NCI-H748 (cell line): ENCODE measurements around the gene SPEN.
"Not testable (repeated sequence)": the region's sequence is repeated elsewhere in the genome, so short reads cannot be mapped to it uniquely, and the experiment has no call there.

Experiments used
- DNase-seq: peaks from one replicate; lab custom pipeline; 2025; ENCODE audit not compliant: unreplicated experiment; lab: John Stamatoyannopoulos, UW

The SPEN gene

DNA sequence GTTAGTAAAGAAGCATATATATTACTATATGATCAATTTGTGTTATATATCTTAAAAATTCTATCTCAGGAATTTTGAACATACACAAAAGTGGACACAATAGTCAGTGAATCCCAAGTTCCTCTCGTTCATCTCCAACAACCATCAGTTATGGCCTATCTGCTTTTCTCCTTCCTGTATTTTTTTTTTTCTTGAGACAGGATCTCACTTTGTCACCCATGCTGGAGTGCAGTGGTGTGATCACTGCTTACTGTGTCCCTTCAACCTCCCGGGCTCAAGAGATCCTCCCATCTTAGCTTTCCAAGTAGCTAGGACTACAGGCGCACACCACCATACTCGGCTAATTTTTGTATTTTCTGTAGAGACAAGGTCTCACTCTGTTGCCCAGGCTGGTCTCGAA lies 9.4 kb downstream of the SPEN start:
- DNase-seq: no peak

DNA sequence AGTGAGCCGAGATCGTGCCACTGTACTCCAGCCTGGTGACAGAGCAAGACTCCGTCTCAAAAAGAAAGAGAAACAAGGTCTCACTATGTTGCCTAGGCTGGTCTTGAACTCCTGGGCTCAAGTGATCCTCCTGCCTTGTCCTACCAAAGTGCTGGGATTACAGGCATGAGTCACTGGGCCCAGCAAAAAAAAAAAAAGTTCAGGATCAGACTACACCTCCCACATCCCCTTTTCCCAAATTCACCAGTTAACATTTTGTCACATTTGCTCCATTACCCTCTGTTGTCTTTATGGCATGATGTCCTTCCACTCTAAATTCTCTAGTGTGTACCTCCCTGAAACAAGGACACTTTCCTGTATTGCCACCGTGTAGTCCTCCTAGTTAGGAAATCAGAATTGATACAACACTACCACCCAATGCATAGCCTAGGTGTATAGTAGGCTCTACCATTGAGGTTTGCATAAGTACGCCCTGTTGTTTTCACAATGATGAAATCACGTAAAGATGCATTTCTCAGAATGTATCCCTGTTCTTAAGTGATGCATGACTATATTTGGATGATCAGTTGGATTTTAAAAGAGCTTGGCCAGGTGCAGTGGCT lies 10.7 kb downstream of the SPEN start:
- no peak for DNase-seq

DNA sequence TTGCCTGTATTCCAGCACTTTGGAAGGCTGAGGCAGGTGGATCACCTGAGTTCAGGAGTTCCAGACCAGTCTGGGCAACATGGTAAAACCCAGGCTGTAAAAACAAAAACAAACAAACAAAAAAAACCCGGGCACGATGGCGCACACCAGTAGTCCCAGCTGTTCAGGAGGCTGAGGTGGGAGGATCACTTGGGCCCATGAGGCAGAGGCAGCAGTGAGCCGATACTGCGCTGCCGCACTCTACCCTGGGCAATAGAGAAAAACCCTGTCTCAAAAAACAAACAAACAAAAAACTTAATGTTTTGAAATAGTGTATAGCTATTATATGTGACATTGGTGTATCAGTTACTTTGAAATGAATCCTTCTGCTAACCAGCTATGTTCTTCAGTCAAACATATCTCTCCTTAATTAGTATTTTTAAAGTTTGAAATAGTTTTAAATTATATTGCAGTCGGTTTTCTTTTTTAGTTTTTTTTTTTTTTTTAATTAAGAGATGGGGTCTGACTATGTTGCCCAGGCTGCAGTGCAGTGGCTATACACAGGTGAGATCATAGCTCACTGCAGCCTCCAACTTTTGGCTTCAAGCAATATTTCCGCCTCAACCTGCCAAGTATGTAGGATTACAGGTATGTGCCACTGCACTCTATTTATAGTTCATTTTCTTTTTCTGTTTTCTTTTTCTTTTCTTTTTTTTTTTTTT lies 11.3 kb downstream of the SPEN start:
- DNase-seq: no peak

DNA sequence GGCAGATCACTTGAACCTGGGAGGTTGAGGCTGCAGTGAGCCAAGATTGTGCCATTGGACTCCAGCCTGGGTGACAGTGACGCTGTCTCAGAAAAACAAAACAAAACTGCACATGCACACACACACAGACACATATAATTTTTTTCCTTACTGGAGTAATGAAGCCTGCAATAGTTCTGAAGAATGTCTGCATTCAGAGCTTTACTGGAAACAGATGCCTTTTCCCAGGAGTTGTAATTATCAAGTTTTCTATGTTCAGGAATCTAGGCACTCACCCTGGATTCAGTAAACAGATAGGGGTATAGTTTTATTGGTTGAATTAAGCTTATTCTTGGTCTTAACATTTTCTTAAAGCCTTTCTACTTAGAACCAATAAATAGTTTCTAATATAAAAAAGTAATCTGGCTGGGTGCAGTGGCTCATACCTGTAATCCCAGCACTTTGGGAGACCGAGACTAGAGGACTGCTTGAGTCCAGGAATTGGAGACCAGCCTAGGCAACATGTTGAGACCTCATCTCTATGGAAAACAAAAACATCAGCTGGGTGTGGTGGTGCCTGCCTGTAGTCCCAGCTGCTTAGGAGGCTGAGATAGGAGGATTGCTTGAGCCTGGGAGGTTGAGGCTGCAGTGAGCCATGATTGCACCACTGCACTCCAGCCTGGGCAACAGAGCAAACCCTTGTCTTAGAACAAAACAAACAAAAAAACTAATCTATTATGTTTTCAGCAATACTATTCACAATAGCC lies 15.8 kb downstream of the SPEN start:
- no peak for DNase-seq

DNA sequence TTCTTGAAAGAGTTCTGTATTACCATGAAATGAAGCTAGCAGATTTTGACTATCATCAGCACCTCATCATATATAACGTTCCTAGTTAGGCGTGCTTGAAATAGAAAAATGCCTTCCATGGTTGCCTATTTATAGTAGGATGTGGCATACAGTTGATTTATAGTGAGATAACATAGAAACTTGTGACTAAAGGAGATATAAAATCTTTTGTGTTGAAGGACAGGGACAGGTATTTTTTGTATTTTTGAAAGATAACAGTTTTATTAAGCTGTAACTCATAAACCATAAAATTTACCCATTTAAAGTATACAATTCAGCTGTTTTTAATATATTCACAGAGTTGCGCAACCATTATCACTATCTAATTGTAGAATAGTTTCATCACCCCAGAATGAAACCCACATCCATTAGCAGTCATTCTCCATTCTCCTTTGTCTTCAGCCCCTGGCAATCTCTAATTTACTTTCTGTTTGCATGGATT lies 19.3 kb downstream of the SPEN start:
- no peak for DNase-seq

DNA sequence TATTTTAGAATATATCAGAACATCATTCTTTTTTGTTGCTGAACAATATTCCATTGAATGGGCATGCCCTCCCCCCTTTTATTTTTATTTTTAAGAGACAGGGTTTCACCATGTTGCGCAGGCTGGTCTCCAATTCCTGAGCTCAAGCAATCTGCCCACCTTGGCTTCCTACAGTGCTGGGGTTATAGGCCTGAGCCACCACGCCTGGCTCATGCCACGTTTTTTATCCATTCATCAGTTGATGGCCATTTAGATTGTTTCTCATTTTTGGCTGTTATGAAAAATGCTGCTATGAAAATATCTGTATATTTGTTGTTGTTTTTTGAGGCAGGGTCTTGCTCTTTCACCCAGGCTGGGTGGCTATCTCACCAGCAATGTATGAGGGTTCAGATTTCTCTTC lies 19.8 kb downstream of the SPEN start:
- DNase-seq: no peak

DNA sequence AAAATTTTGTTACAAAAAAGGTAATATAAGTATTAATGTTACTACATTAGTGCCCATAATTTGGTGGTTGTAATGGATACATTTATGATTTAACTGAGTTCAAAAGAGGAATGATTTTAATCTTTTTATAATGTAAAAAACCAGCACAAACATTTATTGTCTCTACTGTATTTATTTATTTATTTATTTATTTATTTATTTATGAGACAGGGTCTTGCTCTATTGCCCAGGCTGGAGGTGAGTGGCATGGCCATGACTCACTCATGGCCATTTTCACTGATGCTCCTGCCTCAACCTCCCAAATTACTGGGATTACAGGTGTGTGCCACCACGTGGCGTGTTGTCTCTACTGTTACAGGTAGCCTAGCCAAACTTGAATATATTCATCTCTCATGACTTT lies 21.9 kb downstream of the SPEN start:
- DNase-seq: no peak

DNA sequence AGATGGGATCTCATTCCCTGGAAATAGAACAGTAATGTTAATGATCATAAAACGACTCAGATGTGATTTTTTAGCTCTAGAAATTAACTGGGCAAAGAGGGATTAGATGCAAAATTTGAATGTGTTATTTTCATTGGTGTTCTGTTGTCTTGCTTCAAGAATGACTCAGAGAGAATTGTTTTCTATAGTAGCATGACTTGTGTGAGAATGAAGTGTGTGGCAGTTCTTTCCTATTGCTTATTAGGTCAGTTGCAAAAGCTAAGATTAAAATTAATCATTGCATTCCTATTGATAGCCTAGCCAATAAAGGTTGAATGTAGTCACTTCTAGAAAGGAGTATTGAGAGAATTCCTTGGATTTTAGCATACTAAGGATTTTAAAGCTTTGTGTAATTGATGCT lies 22.9 kb downstream of the SPEN start:
- no peak for DNase-seq

DNA sequence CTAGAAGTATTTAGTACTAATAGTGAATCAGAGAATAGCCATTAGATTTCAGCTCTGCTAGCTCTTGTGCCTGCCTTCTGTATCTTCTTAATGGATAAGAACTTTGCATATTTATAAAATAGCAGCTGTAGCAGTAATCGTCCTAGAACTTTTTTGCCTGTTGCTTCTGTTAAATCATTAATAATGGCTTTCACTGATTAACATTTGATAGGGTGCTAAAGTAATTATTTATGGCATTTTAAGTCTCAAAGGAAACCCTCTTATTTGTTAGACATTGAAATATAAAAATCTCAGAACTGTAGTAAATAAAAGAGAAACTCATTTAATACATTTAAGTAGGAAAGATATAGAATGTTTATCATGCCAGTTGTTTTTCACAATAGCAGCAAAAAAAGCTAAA lies 27.0 kb downstream of the SPEN start:
- DNase-seq: no peak

DNA sequence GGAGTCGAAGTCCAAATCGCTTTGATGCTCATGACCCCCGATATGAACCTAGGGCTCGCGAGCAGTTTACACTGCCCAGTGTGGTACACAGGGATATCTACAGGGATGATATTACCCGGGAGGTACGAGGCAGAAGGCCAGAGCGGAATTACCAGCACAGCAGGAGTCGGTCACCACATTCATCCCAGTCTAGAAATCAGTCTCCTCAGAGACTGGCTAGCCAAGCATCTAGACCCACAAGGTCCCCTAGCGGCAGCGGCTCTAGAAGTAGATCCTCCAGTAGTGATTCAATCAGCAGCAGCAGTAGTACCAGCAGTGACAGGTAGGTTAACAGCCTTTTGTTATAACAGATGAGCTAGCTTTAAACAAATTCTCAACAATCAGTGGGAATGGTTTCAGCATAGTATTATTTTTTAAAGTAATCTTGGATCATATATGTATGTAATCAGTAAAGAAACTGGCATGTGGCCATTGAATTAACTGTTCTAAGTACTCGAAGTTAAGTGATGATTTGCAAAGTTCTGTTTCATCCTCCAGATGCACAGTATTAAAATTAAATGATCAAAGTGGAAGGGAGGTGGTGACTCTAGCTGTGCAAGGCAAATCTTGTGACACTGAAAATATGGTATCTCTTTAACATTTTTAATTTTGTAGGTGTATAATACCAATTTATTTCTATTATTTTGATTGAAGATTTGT lies 29.0 kb downstream of the SPEN start:
- DNase-seq: no peak

DNA sequence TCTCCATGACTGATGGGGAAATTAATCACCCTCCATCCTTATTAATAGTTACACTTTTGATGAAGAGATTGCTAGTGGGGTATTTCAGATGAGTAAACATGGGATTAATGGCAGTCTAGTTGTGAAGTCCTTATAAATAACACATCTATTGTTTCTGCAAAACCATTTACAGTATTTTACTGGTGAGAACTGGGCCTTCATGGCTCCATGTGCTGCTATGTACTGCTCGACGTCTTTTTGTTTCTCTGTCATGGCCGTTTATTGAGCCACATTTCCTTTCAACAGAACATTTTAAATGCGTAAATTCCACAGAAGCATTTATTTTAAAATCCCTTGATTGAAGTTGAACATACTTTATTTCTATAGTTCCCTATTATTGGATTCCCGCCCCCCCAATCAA lies 34.5 kb downstream of the SPEN start:
- DNase-seq: no peak

DNA sequence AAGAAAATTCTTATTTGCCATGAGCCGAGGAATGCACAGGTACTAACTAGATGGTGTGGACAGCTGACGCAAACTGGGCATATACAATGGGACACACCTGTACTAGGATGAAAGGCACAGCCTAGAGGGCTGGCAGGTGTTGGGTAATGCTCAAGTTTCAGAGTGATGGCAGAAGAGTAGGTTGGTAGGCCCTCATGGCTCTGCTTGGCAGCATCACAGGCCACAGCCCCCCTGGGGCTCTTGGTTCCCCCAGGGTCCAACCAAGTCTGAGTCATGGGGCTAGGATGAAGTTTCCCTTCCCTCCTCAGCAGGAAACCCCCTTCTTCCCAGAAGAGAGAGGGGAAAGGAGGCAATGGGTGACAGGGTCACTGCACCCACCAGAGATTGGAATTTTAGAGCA lies 35.2 kb downstream of the SPEN start:
- no peak for DNase-seq

DNA sequence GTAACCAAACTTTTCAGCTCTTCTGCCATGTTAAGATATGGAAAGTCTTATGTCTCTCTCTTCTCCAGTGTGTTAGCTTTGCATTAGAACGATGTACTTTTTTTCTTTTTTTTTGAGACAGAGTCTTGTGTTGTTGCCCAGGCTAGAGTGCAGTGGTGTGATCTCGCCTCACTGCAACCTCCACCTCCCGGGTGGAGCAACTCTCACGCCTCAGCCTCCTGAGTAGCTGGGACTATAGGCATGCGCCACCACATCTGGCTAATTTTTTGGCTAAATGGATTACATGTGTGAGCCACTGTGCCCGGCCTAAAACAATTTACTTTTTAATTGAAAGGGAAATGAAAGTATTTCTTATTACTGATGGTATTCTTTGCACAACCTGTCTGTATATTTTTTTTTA lies 35.8 kb downstream of the SPEN start:
- no peak for DNase-seq

DNA sequence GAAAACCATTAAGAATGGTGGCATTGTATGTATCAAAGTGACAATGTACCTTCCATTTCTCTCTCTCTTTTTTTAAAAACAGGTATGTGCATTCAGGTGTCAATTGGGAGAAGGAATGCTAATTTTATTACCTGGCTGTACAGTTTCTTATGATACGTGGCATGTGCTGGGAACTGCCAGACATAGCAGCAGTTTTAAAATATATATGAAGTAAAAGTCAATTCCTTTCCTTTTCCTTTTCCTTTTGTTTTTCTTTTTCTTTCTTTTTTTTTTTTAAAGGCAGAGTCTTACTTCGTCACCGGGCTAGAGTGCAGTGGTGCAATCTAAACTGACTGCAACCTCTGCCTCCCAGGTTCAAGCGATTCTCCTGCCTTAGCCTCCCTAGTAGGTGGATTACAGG lies 37.0 kb downstream of the SPEN start:
- DNase-seq: no peak

DNA sequence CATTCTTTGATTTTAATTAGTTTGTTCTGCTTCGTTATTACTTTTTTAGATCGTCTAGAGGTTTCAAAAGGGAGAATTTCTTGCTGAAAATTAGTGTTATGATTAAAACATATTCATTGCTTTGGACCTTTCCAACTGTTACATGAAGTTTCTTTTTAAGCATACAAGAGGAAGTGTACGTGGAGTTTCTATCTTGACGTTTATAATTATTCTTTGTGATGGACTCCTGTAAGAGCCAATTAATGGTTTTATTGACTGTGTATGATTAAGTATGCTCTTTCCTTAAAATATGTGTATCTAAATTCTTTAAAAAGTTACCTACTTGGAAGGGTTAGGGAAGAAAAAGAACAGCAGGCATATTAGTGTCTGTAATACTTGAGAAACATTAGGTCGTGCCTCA lies 37.8 kb downstream of the SPEN start:
- no peak for DNase-seq

DNA sequence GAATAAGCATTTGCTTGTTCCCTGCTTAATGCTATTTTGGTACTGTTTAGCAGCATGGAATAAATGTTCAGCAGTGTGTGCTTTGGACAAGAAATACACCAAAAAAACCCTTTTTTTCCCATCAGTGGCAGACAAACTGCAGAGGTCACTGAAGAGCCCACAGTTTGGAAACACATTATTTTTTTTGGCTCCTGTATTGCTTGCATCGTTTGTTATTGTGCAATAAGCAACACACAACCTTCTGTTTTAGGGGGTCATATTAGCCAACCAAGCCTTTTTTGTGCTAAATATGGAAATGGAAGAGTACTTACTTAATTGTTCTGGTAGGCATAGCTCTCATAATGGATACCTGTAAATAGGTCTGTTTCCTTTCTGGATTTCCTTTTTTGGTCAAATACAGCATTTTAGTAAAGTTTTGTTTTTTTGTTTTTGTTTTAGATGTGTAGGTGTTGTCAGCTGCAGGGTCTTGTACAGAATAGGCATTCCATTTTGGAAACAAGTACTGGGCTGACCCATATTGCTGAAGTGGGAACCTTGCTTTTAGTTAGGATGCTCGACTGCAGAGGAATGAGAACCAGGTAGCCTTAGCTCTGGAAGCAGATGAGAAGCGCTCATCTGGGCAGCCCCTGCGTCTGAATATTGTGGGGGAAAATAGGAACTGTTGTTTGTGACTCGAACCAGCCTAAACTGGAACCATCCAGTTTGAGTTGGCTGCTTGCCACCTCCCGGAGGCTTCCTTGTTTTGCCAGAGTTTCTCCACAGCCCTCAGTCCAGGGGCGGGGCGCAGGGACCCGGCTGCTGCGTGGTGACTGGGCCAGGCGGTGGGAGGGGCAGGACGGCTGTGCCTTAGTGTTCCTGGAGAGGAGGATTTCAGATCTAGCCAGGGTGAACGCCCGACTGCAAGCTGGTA lies 38.4 kb downstream of the SPEN start:
- peak; percentile 95 for DNase-seq

DNA sequence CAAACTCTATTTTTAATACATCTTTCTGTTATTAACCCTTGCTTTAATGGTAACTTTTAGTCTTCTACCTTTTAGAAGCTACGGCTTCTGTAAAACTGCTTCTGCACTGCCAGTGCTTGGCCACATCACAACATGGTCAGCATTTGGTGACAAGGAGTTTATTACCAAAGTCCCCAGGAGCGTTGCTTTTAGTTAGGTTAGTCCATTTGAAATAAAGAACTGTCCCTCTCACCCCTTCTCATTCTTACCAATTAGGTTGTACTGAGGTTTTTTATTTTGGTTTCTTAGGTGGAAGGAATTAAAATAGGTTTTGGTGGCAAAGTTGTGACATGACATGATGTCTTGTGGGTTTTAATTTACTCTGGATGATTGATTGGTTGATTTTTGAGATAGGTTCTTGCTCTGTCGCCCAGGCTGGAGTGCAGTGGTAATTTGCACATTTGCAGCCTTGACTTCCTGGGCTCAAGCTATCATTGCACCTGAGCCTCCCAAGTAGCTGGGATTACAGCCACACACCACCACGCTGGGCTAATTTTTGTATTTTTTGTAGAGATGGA lies 39.2 kb downstream of the SPEN start:
- DNase-seq: no peak

DNA sequence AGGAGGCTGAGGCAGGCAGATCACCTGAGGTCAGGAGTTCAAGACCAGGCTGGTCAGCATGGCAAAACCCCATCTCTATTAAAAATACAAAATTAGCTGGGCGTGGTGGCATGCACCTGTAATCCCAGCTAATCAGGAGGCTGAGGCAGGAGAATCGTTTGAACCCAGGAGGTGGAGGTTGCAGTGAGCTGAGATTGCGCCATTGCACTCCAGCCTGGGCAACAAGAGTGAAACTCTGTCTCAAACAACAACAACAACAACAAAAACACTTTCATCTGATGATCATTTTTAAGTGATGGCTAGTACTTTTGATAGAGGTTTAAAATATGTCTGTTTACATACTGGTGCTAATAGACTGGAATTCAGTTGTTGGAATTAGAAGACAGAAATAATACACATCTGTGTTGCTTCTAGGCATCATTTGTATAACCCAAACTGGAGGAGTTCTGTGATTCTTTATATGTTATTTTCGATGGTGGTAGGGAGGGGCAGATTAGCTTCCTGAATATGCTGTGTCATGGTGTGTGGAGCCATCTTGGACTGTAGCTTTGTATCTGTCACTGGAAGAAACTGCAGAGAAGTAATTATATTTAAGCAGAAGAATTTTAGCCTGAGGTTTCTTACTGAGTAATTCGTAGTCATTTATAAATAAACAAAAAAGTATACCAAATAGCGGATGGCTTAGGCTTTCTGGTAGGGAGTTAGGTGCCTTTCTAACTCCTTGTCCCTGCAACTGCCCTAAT lies 45.5 kb downstream of the SPEN start:
- not testable (repeated sequence) for DNase-seq

DNA sequence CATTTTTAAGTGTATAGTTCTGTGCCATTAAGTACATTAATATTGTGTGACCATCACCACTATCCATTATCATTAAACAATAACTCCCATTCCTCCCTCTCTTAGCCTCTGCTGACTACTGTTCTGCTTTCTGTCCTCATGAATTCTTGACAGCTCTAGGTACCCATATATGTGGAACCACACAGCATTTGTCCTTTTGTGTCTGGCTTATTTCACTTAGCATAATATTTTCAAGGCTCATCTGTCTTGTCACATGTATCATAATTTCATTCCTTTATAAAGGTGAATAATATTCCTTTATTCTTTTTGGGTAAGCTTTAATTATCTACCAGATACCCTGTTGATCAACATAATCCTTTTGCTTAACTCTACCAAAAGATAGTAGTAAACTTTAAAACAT lies 47.7 kb downstream of the SPEN start:
- no peak for DNase-seq
